Stimulated activated CD8-positive, alpha-beta memory T cell treated with anti-CD3 and anti-CD28 coated beads, Interleukin-7, amount 100 ng/mL, for 1 hour (primary cell): Measurements from ENCODE around the gene B4GAT1.
"Not testable (repeated sequence)": the region's sequence is repeated elsewhere in the genome, so short reads cannot be mapped to it uniquely, and the experiment has no call there.

Experiments
- DNase-seq, 2 donors: peaks; one replicate each; pipeline ENCODE4 v3.0.0-alpha.2; 2020; ENCODE audit warnings: low read depth in 2 of 2

The B4GAT1 gene

GRCh38 chr11:66363187-66363601, 15.8 kb upstream of the B4GAT1 start:
- no peak for DNase-seq

DNA sequence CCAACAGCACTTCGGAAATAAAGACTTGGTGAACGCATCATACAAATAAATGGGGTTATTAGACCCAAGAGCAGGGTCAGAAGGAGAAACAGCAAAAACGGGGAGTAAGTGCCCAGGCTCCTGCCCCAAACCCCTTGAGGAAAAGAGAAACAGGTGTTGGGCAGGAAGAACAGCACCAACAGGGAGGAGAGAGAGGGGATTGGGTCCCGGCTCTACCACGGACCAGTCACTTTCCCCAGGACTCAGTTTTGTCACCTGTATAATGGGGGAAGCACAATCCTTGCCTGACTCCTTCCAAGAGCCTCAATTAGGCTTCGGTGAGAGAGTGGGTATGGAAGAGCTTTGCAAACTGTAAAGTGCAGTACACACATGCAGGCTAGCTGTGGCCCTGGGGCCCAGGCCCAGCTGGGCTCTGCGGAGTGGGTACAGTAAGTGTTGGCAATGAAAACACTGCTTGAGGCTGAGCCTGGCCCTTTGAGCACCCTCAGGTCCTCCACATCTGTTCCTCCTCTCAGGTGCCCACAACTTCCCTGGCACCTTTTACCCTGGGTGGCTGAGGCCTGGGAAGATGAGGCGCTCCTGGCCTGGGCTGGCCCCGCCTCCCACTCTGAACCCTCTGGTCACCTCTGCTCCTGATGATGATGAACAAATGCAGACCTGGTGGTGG, 15.2 kb upstream of the B4GAT1 start:
- no peak for DNase-seq

GRCh38 chr11:66361502-66361941, 14.1 kb upstream of the B4GAT1 start:
- no peak for DNase-seq

GRCh38 chr11:66360406-66361073, 13.1 kb upstream of the B4GAT1 start:
- no peak for DNase-seq

DNA sequence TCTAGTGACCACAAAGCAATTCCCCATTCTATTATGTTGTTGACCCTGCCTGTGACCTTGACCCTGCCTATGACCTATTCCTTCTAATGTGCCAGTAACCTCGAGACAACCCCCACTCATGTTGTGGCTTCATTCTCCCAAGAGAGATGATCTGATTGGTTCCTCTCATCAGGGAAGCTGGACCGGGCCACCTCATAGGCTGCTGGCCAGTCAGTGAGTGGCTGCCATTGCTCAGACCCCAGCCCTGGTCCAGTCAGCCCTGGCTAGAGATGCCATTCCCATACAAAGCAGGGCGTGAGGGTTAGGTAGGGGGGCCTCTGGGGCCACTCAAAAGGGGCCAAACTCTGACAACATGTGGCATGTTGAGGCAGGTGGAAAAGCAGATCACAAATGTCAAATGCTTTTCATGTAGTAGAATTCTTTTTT, 12.2 kb upstream of the B4GAT1 start:
- DNase-seq: no peak

- DNase-seq: not testable (repeated sequence)
Measured at GRCh38 chr11:66350560-66351235, 3.3 kb upstream of the B4GAT1 start.

- no peak for DNase-seq
Measured at GRCh38 chr11:66349084-66349386, 1.6 kb upstream of the B4GAT1 start.

DNA sequence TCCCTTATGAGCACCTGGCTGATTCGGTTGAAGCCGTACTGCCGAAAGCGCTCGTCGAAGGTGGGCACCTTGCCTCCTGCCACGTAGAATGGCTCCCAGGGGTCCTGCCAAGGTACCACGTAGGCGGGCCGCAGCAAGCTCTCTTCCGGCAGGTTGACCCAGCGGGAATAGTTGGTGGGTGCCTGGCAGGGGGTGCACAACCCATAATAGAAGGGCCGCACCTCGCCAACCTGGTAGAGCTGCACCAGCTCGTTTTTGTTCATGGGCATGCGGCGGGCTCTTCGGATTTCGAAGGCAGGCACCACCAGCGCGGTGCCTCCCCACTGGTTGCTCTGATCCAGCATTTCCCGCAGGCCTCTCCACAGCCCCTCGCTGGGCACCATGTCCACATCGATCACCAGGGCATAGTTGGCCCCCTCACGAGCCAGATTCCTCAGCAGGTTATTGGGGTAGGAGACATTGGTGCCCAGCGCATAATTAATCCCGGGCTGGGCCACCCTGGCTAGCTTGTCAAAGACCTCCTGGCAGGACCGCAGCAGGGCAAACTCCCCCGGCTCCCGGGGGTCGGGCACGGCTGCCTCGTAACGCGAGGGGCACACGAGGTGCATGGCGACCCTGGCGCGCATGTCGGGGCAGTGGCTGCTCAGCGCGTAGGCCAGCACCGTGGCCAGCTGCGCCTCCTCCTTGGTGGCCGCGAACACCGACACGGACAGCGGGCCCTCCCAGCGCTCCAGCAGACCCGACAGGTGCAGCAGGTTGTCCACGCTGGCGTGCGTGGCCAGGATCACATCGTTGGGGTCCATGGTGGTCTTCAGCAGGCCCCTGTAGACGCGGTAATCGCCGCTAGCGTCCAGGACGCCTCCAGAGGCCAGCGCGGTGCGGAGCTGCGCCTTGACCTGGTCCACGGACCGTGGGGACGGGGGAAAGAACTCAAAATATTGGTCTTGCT, 679 bp downstream of the B4GAT1 start:
- DNase-seq: no peak

- no peak for DNase-seq
Measured at GRCh38 chr11:66345316-66345649, 2.1 kb downstream of the B4GAT1 start.

- DNase-seq: peak; percentile 92 to 93
Measured at GRCh38 chr11:66344550-66345315, 2.7 kb downstream of the B4GAT1 start, which contains the start of gene BRMS1. TSS of gene BRMS1 (minus strand) at chr11:66345104. CDS start at chr11:66342234, 2,870 bp downstream.

GRCh38 chr11:66343176-66343575, 4.3 kb downstream of the B4GAT1 start:
- no peak for DNase-seq

DNA sequence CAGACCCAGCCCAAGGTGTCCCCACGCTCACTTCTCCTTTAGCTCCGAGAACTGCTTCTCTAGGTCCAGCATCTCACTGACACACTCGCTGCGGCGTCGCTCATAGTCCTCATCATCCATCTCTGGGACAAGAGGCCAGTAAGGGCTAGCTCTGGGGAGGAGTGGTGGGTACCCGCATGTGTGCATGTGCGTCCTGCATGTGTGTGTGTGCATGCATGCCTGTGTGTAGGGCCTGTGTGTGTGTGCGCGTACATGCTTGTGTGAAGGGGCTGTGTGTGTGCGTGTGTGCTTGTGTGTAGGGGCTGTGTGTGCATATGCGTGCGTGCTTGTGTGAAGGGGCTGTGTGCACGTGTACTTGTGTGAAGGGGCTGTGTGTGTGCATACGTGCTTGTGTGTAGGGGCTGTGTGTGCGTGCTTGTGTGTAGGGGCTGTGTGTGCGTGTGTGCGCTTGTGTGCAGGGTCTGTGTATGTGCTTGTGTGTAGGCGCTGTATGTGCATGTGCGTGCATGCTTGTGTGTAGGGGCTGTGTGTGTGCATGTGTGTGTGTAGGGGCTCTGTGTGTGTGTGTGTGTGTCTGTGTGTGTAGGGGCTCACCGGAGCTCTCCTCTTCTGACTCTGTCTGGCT, 5.8 kb downstream of the B4GAT1 start:
- DNase-seq: no peak

DNA sequence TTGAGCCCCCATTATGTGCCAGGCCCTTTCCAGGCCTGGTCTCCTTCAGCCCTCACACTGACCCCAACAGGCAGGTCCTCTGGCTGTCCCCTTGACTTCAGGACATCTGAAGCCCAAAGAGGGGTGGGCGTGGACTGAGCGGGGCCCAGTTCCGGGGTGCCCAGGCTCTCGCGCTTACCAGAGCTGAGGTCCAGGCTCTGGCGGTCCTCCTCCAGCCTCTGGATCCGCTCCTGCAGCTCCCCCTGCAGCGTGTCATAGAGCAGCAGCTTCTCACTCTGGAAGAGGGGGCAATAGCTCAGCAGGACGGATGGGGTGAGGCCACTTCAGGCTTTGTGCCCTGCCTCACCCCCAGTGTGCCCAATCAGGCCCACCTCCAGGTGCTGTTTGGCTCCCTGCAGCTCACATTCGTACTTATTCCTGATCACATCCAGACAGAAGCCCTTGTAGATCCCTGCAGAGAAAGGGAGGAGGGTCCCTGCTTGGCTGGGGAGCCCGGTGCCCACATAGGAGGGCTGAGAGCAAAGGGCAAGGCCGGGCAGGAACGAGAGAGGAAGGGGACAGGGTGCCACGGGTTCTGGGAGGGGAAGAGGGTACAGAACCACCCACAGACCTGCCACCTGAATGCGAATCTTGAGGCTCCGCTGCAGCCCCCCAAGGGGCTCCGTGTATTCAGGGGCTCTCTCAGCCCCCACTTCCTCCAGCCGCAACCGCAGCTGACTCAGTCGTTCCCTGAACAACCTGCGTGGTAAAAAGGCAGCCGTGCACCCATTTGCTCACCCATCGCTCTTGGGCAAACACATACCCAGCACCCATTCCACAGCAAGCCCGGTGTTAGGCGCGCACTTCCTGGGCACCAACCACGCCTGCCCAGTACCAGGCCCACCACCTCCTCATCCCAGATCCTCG, 6.6 kb downstream of the B4GAT1 start:
- no peak for DNase-seq

GRCh38 chr11:66339686-66340483, 7.5 kb downstream of the B4GAT1 start:
- DNase-seq: no peak

DNA sequence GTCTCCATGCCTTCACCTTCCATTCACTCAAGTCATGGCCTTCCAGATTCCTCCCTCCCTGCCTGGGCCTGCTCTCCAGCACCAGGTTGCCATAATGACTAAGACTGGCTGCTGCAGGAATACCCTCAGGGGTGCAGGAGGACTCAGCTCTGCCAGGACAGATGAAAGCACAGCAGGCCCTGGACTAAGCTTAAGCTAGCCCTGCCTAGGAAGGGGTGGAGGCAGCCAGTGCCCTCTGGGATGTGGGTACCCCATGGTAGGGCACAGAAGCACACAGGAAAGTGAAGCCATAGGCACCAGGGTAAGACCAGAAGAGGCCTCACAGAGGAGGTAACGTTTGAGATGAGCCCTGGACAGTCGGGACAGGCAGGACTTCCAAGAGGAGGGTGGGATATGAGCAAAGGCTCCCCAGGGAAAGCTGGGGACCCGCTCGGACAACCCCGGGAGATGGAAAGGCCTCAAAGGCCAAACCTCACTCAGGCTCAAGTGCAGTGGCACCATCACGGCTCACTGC, 8.2 kb downstream of the B4GAT1 start:
- DNase-seq: no peak

DNA sequence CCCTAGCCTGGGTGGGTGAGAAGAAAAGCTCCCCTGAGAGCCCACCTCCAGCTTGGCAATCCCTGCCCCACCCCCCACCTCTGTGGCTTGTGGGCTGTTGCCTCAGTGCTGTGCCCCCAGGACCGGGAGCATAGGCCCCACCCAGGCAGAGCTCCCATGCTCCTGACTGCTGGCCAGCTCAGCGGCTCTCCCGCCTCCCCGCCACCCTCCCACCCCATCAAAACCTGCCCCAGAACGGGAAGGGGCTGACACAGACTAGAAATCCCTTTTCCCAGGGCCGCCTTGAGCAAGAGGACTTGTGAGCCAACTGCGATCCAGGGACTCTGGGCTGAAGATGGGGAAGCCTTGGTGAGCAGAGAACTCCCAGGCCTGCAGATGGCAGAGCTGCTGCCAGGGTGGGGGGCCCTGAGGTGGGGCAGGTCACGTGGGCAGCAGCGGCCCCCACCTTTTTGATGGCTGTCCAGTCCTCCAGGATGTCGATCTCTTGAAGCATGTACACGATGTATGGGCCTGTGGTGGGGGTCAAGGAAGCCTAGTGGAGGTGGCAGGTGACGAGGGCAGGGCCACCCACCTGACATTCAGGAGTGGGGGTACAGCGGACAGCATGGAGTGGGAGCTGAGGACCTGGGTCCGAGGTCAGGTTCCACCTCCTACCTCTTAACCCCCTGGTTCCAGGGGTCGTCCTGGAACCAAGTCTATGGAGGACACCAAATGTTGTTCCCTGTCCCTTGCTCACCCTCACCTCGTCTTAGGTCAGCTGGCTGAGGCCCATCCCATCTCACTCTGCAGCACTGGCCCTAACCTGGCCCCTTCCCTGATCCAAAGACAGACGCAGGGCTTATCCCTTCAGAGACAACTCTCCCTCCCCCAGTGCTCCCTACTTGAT, 8.9 kb downstream of the B4GAT1 start:
- DNase-seq: no peak

GRCh38 chr11:66337103-66337899, 10.1 kb downstream of the B4GAT1 start:
- no peak for DNase-seq
